Measurements from ENCODE around the gene PNN.
"Not testable (repeated sequence)": the region's sequence is repeated elsewhere in the genome, so short reads cannot be mapped to it uniquely, and the experiment has no call there.

PNN gene

GRCh38 chr14:39212693-39213092 lies 37.6 kb downstream of the PNN start:
- Histone ChIP-seq H3K4me3 (ENCODE audit: low read depth, low read length) (no peak overlapping the region), H3K36me3 (ENCODE audit: control insufficient read depth, insufficient read depth, low read length) (no peaks in the 10 kb centered on the region), H3K9me3 (ENCODE audit: control insufficient read depth, insufficient read depth, low read depth, low read length) (no peaks in the 10 kb centered on the region), H3K9ac (ENCODE audit: low read length) (no peak overlapping the region), H3K4me1 (ENCODE audit: control insufficient read depth, insufficient read depth, low read length) (no peaks in the 10 kb centered on the region), H3K27ac (ENCODE audit: low read depth, low read length) (no peak overlapping the region), H3K27me3 (ENCODE audit: control insufficient read depth, insufficient read depth, low read length) (no peaks in the 10 kb centered on the region)

GRCh38 chr14:39217214-39217879 lies 42.3 kb downstream of the PNN start:
- no peak overlapping the region for H3K4me3 ChIP-seq (ENCODE audit: low read depth, low read length)
- H3K9ac ChIP-seq (ENCODE audit: low read length): no peak overlapping the region
- no peak overlapping the region for H3K27ac ChIP-seq (ENCODE audit: low read depth, low read length)
- no peaks in the 10 kb centered on the region for H3K27me3 ChIP-seq (ENCODE audit: control insufficient read depth, insufficient read depth, low read length)
- H3K36me3 ChIP-seq (ENCODE audit: control insufficient read depth, insufficient read depth, low read length): no peaks in the 10 kb centered on the region
- no peaks in the 10 kb centered on the region for H3K4me1 ChIP-seq (ENCODE audit: control insufficient read depth, insufficient read depth, low read length)
- no peaks in the 10 kb centered on the region for H3K9me3 ChIP-seq (ENCODE audit: control insufficient read depth, insufficient read depth, low read depth, low read length)

GRCh38 chr14:39218171-39218769 lies 43.2 kb downstream of the PNN start:
- H3K27ac ChIP-seq (ENCODE audit: low read depth, low read length): no peak overlapping the region
- H3K9me3 ChIP-seq (ENCODE audit: control insufficient read depth, insufficient read depth, low read depth, low read length): no peaks in the 10 kb centered on the region
- no peak overlapping the region for H3K9ac ChIP-seq (ENCODE audit: low read length)
- no peak overlapping the region for H3K4me3 ChIP-seq (ENCODE audit: low read depth, low read length)
- H3K27me3 ChIP-seq (ENCODE audit: control insufficient read depth, insufficient read depth, low read length): no peaks in the 10 kb centered on the region
- no peaks in the 10 kb centered on the region for H3K4me1 ChIP-seq (ENCODE audit: control insufficient read depth, insufficient read depth, low read length)
- H3K36me3 ChIP-seq (ENCODE audit: control insufficient read depth, insufficient read depth, low read length): no peaks in the 10 kb centered on the region

GRCh38 chr14:39219075-39219499 lies 44.0 kb downstream of the PNN start:
- H3K36me3 ChIP-seq (ENCODE audit: control insufficient read depth, insufficient read depth, low read length): no peaks in the 10 kb centered on the region
- H3K4me1 ChIP-seq (ENCODE audit: control insufficient read depth, insufficient read depth, low read length): no peaks in the 10 kb centered on the region
- no peaks in the 10 kb centered on the region for H3K9me3 ChIP-seq (ENCODE audit: control insufficient read depth, insufficient read depth, low read depth, low read length)
- no peak overlapping the region for H3K27ac ChIP-seq (ENCODE audit: low read depth, low read length)
- H3K9ac ChIP-seq (ENCODE audit: low read length): no peak overlapping the region
- no peak overlapping the region for H3K4me3 ChIP-seq (ENCODE audit: low read depth, low read length)
- H3K27me3 ChIP-seq (ENCODE audit: control insufficient read depth, insufficient read depth, low read length): no peaks in the 10 kb centered on the region

GRCh38 chr14:39220473-39220872 lies 45.4 kb downstream of the PNN start:
- H3K36me3 ChIP-seq (ENCODE audit: control insufficient read depth, insufficient read depth, low read length); H3K9me3 ChIP-seq (ENCODE audit: control insufficient read depth, insufficient read depth, low read depth, low read length); H3K27ac ChIP-seq (ENCODE audit: low read depth, low read length); H3K9ac ChIP-seq (ENCODE audit: low read length); H3K4me3 ChIP-seq (ENCODE audit: low read depth, low read length); H3K27me3 ChIP-seq (ENCODE audit: control insufficient read depth, insufficient read depth, low read length); H3K4me1 ChIP-seq (ENCODE audit: control insufficient read depth, insufficient read depth, low read length): not testable (repeated sequence)

- Histone ChIP-seq H3K4me1 (ENCODE audit: control insufficient read depth, insufficient read depth, low read length) (peaks cover 4% of the 10 kb centered on the region; the same call in 1 of the 2 replicates), H3K27ac (ENCODE audit: low read depth, low read length) (no peak overlapping the region), H3K9ac (ENCODE audit: low read length) (no peak overlapping the region), H3K4me3 (ENCODE audit: low read depth, low read length) (no peak overlapping the region), H3K27me3 (ENCODE audit: control insufficient read depth, insufficient read depth, low read length) (no peaks in the 10 kb centered on the region), H3K9me3 (ENCODE audit: control insufficient read depth, insufficient read depth, low read depth, low read length) (no peaks in the 10 kb centered on the region), H3K36me3 (ENCODE audit: control insufficient read depth, insufficient read depth, low read length) (no peaks in the 10 kb centered on the region)
Measured at GRCh38 chr14:39228044-39228443, 53.0 kb downstream of the PNN start.

GRCh38 chr14:39228509-39229221 lies 53.6 kb downstream of the PNN start:
- Histone ChIP-seq H3K27ac (ENCODE audit: low read depth, low read length) (no peak overlapping the region), H3K36me3 (ENCODE audit: control insufficient read depth, insufficient read depth, low read length) (no peaks in the 10 kb centered on the region), H3K4me1 (ENCODE audit: control insufficient read depth, insufficient read depth, low read length) (peaks cover 4% of the 10 kb centered on the region; the same call in 1 of the 2 replicates), H3K4me3 (ENCODE audit: low read depth, low read length) (no peak overlapping the region), H3K9me3 (ENCODE audit: control insufficient read depth, insufficient read depth, low read depth, low read length) (no peaks in the 10 kb centered on the region), H3K9ac (ENCODE audit: low read length) (no peak overlapping the region), H3K27me3 (ENCODE audit: control insufficient read depth, insufficient read depth, low read length) (no peaks in the 10 kb centered on the region)

GRCh38 chr14:39229222-39229543 lies 54.1 kb downstream of the PNN start:
- H3K27me3 ChIP-seq (ENCODE audit: control insufficient read depth, insufficient read depth, low read length): no peaks in the 10 kb centered on the region
- H3K36me3 ChIP-seq (ENCODE audit: control insufficient read depth, insufficient read depth, low read length): no peaks in the 10 kb centered on the region
- no peak overlapping the region for H3K27ac ChIP-seq (ENCODE audit: low read depth, low read length)
- no peak overlapping the region for H3K9ac ChIP-seq (ENCODE audit: low read length)
- H3K4me3 ChIP-seq (ENCODE audit: low read depth, low read length): no peak overlapping the region
- peaks cover 4% of the 10 kb centered on the region; the same call in 1 of the 2 replicates for H3K4me1 ChIP-seq (ENCODE audit: control insufficient read depth, insufficient read depth, low read length)
- no peaks in the 10 kb centered on the region for H3K9me3 ChIP-seq (ENCODE audit: control insufficient read depth, insufficient read depth, low read depth, low read length)

- Histone ChIP-seq H3K9me3 (ENCODE audit: control insufficient read depth, insufficient read depth, low read depth, low read length) (no peaks in the 10 kb centered on the region), H3K27me3 (ENCODE audit: control insufficient read depth, insufficient read depth, low read length) (no peaks in the 10 kb centered on the region), H3K27ac (ENCODE audit: low read depth, low read length) (no peak overlapping the region), H3K4me1 (ENCODE audit: control insufficient read depth, insufficient read depth, low read length) (peaks cover 4% of the 10 kb centered on the region; the same call in 1 of the 2 replicates), H3K36me3 (ENCODE audit: control insufficient read depth, insufficient read depth, low read length) (no peaks in the 10 kb centered on the region), H3K4me3 (ENCODE audit: low read depth, low read length) (no peak overlapping the region), H3K9ac (ENCODE audit: low read length) (no peak overlapping the region)
Measured at GRCh38 chr14:39229601-39230110, 54.6 kb downstream of the PNN start.

GRCh38 chr14:39230416-39231035 lies 55.5 kb downstream of the PNN start:
- Histone ChIP-seq H3K36me3 (ENCODE audit: control insufficient read depth, insufficient read depth, low read length) (no peaks in the 10 kb centered on the region), H3K4me3 (ENCODE audit: low read depth, low read length) (no peak overlapping the region), H3K27ac (ENCODE audit: low read depth, low read length) (no peak overlapping the region), H3K27me3 (ENCODE audit: control insufficient read depth, insufficient read depth, low read length) (no peaks in the 10 kb centered on the region), H3K9ac (ENCODE audit: low read length) (no peak overlapping the region), H3K9me3 (ENCODE audit: control insufficient read depth, insufficient read depth, low read depth, low read length) (no peaks in the 10 kb centered on the region), H3K4me1 (ENCODE audit: control insufficient read depth, insufficient read depth, low read length) (peaks cover 4% of the 10 kb centered on the region; the same call in 1 of the 2 replicates)

All from HUES6 (cell line).